KOPT-K1 (cell line): ENCODE results near the gene COL4A4.

Source experiments
- H3K27ac ChIP-seq: fragments of 200-600 bp; sonication (generic); 2 replicates; pipeline ENCODE4 v1.5.1; 2016; ENCODE audit warnings: antibody characterized with exemption, mild to moderate bottlenecking, low read depth, low read length; ENCODE audit not compliant: poor library complexity, severe bottlenecking
- H3K36me3 ChIP-seq: fragments of 200-600 bp; sonication (generic); 2 replicates; pipeline ENCODE4 v1.5.1; 2017; ENCODE audit warnings: antibody characterized with exemption, mild to moderate bottlenecking, low read length, moderate library complexity; ENCODE audit not compliant: insufficient read depth
- H3K9me3 ChIP-seq: fragments of 200-600 bp; sonication (generic); 2 replicates; pipeline ENCODE4 v1.5.1; 2017; ENCODE audit warnings: antibody characterized with exemption, low read length, mild to moderate bottlenecking; ENCODE audit not compliant: insufficient read depth, poor library complexity, severe bottlenecking

Gene COL4A4

GRCh38 chr2:226978300-226978699 is 185.7 kb downstream of the COL4A4 start:
- Histone ChIP-seq H3K36me3 (no peaks in the 10 kb centered on the region), H3K27ac (peak overlapping the region; percentile 95), H3K9me3 (no peaks in the 10 kb centered on the region)

GRCh38 chr2:226977775-226978190 is 186.2 kb downstream of the COL4A4 start:
- H3K27ac ChIP-seq, result peak overlapping the region; percentile 95
- H3K36me3 ChIP-seq, result no peaks in the 10 kb centered on the region
- no peaks in the 10 kb centered on the region for H3K9me3 ChIP-seq

GRCh38 chr2:226973816-226974215 is 190.2 kb downstream of the COL4A4 start:
- H3K27ac ChIP-seq, result peak overlapping the region; percentile 95

GRCh38 chr2:226971770-226972169 is 192.2 kb downstream of the COL4A4 start:
- Histone ChIP-seq H3K9me3 (no peaks in the 10 kb centered on the region), H3K36me3 (no peaks in the 10 kb centered on the region), H3K27ac (peak overlapping the region; percentile 95)

More at GRCh38 chr2:226973816-226974215, 190.2 kb downstream of the COL4A4 start:
- Histone ChIP-seq H3K36me3 (no peaks in the 10 kb centered on the region), H3K9me3 (no peaks in the 10 kb centered on the region)

- Histone ChIP-seq H3K9me3 (no peaks in the 10 kb centered on the region), H3K36me3 (no peaks in the 10 kb centered on the region), H3K27ac (peak overlapping the region; percentile 95)
Measured at GRCh38 chr2:226971084-226971483, 192.9 kb downstream of the COL4A4 start.

GRCh38 chr2:226970362-226970761 is 193.6 kb downstream of the COL4A4 start:
- Histone ChIP-seq H3K9me3 (no peaks in the 10 kb centered on the region), H3K36me3 (no peaks in the 10 kb centered on the region), H3K27ac (peak overlapping the region; percentile 95)

- Histone ChIP-seq H3K36me3 (no peaks in the 10 kb centered on the region), H3K27ac (peak overlapping the region; percentile 95), H3K9me3 (no peaks in the 10 kb centered on the region)
Measured at GRCh38 chr2:226969417-226970080, 194.5 kb downstream of the COL4A4 start.

GRCh38 chr2:226965376-226965775 is 198.6 kb downstream of the COL4A4 start:
- no peaks in the 10 kb centered on the region for H3K9me3 ChIP-seq
- no peaks in the 10 kb centered on the region for H3K36me3 ChIP-seq
- no peak overlapping the region for H3K27ac ChIP-seq

GRCh38 chr2:226963528-226963927 is 200.5 kb downstream of the COL4A4 start:
- no peak overlapping the region for H3K27ac ChIP-seq
- H3K9me3 ChIP-seq, result peaks cover 13% of the 10 kb centered on the region
- H3K36me3 ChIP-seq, result no peaks in the 10 kb centered on the region

GRCh38 chr2:226962176-226962773 is 201.7 kb downstream of the COL4A4 start:
- no peaks in the 10 kb centered on the region for H3K36me3 ChIP-seq
- no peak overlapping the region for H3K27ac ChIP-seq
- peaks cover 13% of the 10 kb centered on the region for H3K9me3 ChIP-seq

GRCh38 chr2:226959418-226959817 is 204.6 kb downstream of the COL4A4 start:
- H3K27ac ChIP-seq, result no peak overlapping the region
- H3K36me3 ChIP-seq, result no peaks in the 10 kb centered on the region
- H3K9me3 ChIP-seq, result peaks cover 13% of the 10 kb centered on the region

- no peaks in the 10 kb centered on the region for H3K36me3 ChIP-seq
Measured at GRCh38 chr2:226956659-226957058, 207.3 kb downstream of the COL4A4 start.

GRCh38 chr2:226953826-226954225 is 210.2 kb downstream of the COL4A4 start:
- Histone ChIP-seq H3K27ac (peak overlapping the region; percentile 53), H3K9me3 (peaks cover 1% of the 10 kb centered on the region)

More at GRCh38 chr2:226956659-226957058, 207.3 kb downstream of the COL4A4 start:
- H3K9me3 ChIP-seq, result peaks cover 13% of the 10 kb centered on the region
- no peak overlapping the region for H3K27ac ChIP-seq

GRCh38 chr2:226953206-226953605 is 210.8 kb downstream of the COL4A4 start:
- H3K36me3 ChIP-seq, result no peaks in the 10 kb centered on the region
- H3K27ac ChIP-seq, result peak overlapping the region; percentile 53
- no peaks in the 10 kb centered on the region for H3K9me3 ChIP-seq

More at GRCh38 chr2:226953826-226954225, 210.2 kb downstream of the COL4A4 start:
- H3K36me3 ChIP-seq, result no peaks in the 10 kb centered on the region
